OCI-LY7 (cell line): Measurements from ENCODE around the gene GATB. TPM values are rescaled to one million over a fixed set of nuclear protein-coding genes. Genes with fewer than 3 reads are reported as not detected.
"Not testable (repeated sequence)": the region's sequence is repeated elsewhere in the genome, so short reads cannot be mapped to it uniquely, and the experiment has no call there.

Experiments used
- BruUV-seq: library from RNA; stranded (reverse); fragments of 400-500 nt; replicated peaks from 2 replicates; lab custom pipeline; 2021; lab: Mats Ljungman, UMichigan
- CTCF ChIA-PET: fragments of 300-600 bp; sonication (Branson Sonifier 250); formaldehyde crosslinking; loops from one replicate; lab custom pipeline; 2022; ENCODE audit warnings: antibody characterized with exemption; ENCODE audit not compliant: unreplicated experiment; lab: Charles Lee
- POLR2A ChIA-PET: fragments of 300-600 bp; sonication (Branson Sonifier 250); formaldehyde crosslinking; loops from one replicate; lab custom pipeline; 2022; ENCODE audit warnings: antibody characterized with exemption; lab: Charles Lee
- DNase-seq: peaks from one replicate; pipeline ENCODE4 v3.0.0-alpha.2; 2015; ENCODE audit warnings: low spot score
- H2AFZ ChIP-seq: fragments of 200-600 bp; sonication (generic), shearing (Covaris generic); 2 replicates; pipeline ENCODE4 v1.6.1; 2014; ENCODE audit warnings: mild to moderate bottlenecking, antibody characterized with exemption, low read length, moderate library complexity
- H3K27ac ChIP-seq: fragments of 200-600 bp; sonication (generic); 2 replicates; pipeline ENCODE4 v1.5.1; 2014; ENCODE audit warnings: mixed run types, low read depth, mild to moderate bottlenecking, moderate library complexity, low read length, inconsistent platforms; ENCODE audit not compliant: poor library complexity, severe bottlenecking
- H3K36me3 ChIP-seq: fragments of 200-600 bp; sonication (generic); 2 replicates; pipeline ENCODE4 v1.6.1; 2014; ENCODE audit warnings: mild to moderate bottlenecking, antibody characterized with exemption, low read length, moderate library complexity, mixed read lengths; ENCODE audit not compliant: insufficient read depth
- H3K4me1 ChIP-seq: fragments of 200-600 bp; sonication (generic); 2 replicates; pipeline ENCODE4 v1.5.1; 2014; ENCODE audit warnings: mild to moderate bottlenecking, low read length; ENCODE audit not compliant: insufficient read depth, poor library complexity, severe bottlenecking
- H3K4me2 ChIP-seq: fragments of 200-600 bp; sonication (generic); 2 replicates; pipeline ENCODE4 v1.6.1; 2014; ENCODE audit warnings: mild to moderate bottlenecking, low read length
- H3K4me3 ChIP-seq: fragments of 200-600 bp; sonication (generic); 2 replicates; pipeline ENCODE4 v1.5.1; 2014; ENCODE audit warnings: mild to moderate bottlenecking, low read depth, low read length; ENCODE audit not compliant: poor library complexity, severe bottlenecking
- H3K79me2 ChIP-seq: fragments of 200-600 bp; sonication (generic); 2 replicates; pipeline ENCODE4 v1.6.1; 2016; ENCODE audit warnings: low read depth, mild to moderate bottlenecking, low read length, moderate library complexity, mixed read lengths; ENCODE audit not compliant: insufficient read depth
- H3K9me2 ChIP-seq: fragments of 200-600 bp; sonication (generic); 2 replicates; pipeline ENCODE4 v1.6.1; 2016; ENCODE audit warnings: mild to moderate bottlenecking, low read length, mixed read lengths; ENCODE audit not compliant: insufficient read depth
- H3K9me3 ChIP-seq: fragments of 200-600 bp; sonication (generic); 2 replicates; pipeline ENCODE4 v1.6.1; 2014; ENCODE audit warnings: mild to moderate bottlenecking, mixed run types, low read length, mixed read lengths
- H4K20me1 ChIP-seq: fragments of 200-600 bp; sonication (generic); 2 replicates; pipeline ENCODE4 v1.6.1; 2014; ENCODE audit warnings: mild to moderate bottlenecking, antibody characterized with exemption, low read length, moderate library complexity, mixed read lengths; ENCODE audit not compliant: insufficient read depth
- EZH2phosphoT487 ChIP-seq: fragments of 200-600 bp; sonication (generic); IDR thresholded peaks from 2 replicates; pipeline ENCODE4 v1.6.1; 2018; ENCODE audit warnings: low read depth, borderline replicate concordance, mild to moderate bottlenecking, mixed run types, antibody characterized with exemption, low read length, moderate library complexity, mixed read lengths
- intact Hi-C: fragments of 100-400 bp; cut with micrococcal nuclease; formaldehyde crosslinking; loops from one replicate; pipeline ENCODE4 v1.10.0; 2022; ENCODE audit not compliant: unreplicated experiment
- total RNA-seq, 2 experiments: library from RNA; depleted of rRNA in 1 of 2; stranded (reverse); fragments of >200 nt in 1 of 2; shearing (Covaris generic) in 1 of 2; gene quantifications; 2 replicates each; pipeline ENCODE4 v1.2.3, GENCODE V29; 2014 to 2022
- TF ChIP-seq, protein P1 (sequence below): fragments of 200-600 bp; sonication (generic); conservative IDR thresholded peaks from 2 replicates; pipeline ENCODE4 v1.5.1; 2014; ENCODE audit warnings: mild to moderate bottlenecking, antibody characterized with exemption, low read length, moderate library complexity, mixed read lengths

GATB gene
- total RNA-seq, 2 experiments from 2014 or later = 24.6 to 26.5 TPM

- TF ChIP-seq, protein P1, sequence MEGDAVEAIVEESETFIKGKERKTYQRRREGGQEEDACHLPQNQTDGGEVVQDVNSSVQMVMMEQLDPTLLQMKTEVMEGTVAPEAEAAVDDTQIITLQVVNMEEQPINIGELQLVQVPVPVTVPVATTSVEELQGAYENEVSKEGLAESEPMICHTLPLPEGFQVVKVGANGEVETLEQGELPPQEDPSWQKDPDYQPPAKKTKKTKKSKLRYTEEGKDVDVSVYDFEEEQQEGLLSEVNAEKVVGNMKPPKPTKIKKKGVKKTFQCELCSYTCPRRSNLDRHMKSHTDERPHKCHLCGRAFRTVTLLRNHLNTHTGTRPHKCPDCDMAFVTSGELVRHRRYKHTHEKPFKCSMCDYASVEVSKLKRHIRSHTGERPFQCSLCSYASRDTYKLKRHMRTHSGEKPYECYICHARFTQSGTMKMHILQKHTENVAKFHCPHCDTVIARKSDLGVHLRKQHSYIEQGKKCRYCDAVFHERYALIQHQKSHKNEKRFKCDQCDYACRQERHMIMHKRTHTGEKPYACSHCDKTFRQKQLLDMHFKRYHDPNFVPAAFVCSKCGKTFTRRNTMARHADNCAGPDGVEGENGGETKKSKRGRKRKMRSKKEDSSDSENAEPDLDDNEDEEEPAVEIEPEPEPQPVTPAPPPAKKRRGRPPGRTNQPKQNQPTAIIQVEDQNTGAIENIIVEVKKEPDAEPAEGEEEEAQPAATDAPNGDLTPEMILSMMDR = no peak
- TF ChIP-seq EZH2phosphoT487 = no peak
- ChIA-PET POLR2A (interaction anchor here (0.6 to 1.4 kb wide), 4 partner anchors 12 to 36 kb away, joined by 3 to 5 read pairs (median 4); no protein-coding TSS in a partner anchor), CTCF (no interaction called here)
These were observed 17.5 kb downstream of the GATB start for GRCh38 chr4:151743128-151743854.

GRCh38 chr4:151738720-151739517 lies 21.9 kb downstream of the GATB start:
- no peaks in the 10 kb centered on the region for H4K20me1 ChIP-seq
- H3K36me3 ChIP-seq = no peaks in the 10 kb centered on the region; the same call in 1 of the 2 replicates
- intact Hi-C loops = no loop called here
- H3K9me2 ChIP-seq = no peaks in the 10 kb centered on the region
- H3K79me2 ChIP-seq = no peaks in the 10 kb centered on the region
- H3K27ac ChIP-seq = no peak overlapping the region
- POLR2A ChIA-PET = interaction anchor here (0.5 to 0.9 kb wide), 2 partner anchors 9 to 1204 kb away, joined by 4 to 7 read pairs; no protein-coding TSS in a partner anchor
- no peak overlapping the region for H3K4me3 ChIP-seq
- no TSS peak for BruUV-seq
- DNase-seq = no peak
- no peak overlapping the region for H3K4me2 ChIP-seq
- no peaks in the 10 kb centered on the region for H3K9me3 ChIP-seq
- CTCF ChIA-PET = no interaction called here
- H2AFZ ChIP-seq = no peak overlapping the region
- no peaks in the 10 kb centered on the region for H3K4me1 ChIP-seq
- no peak for TF ChIP-seq EZH2phosphoT487
- TF ChIP-seq, protein P1 = no peak

More at GRCh38 chr4:151743128-151743854, 17.5 kb downstream of the GATB start:
- DNase-seq = no peak
- Histone ChIP-seq H2AFZ (no peak overlapping the region), H3K4me1 (no peaks in the 10 kb centered on the region), H3K4me3 (no peak overlapping the region), H3K79me2 (no peaks in the 10 kb centered on the region), H4K20me1 (no peaks in the 10 kb centered on the region), H3K9me3 (no peaks in the 10 kb centered on the region), H3K9me2 (no peaks in the 10 kb centered on the region), H3K36me3 (no peaks in the 10 kb centered on the region), H3K27ac (no peak overlapping the region), H3K4me2 (no peak overlapping the region)
- intact Hi-C loops = no loop called here
- BruUV-seq = no TSS peak

GRCh38 chr4:151736852-151737251 lies 24.0 kb downstream of the GATB start:
- DNase-seq, CTCF ChIA-PET, H3K9me2 ChIP-seq, BruUV-seq, H3K4me2 ChIP-seq, H3K4me1 ChIP-seq, intact Hi-C loops, H2AFZ ChIP-seq, H3K4me3 ChIP-seq, H3K36me3 ChIP-seq, POLR2A ChIA-PET, H4K20me1 ChIP-seq, H3K9me3 ChIP-seq, H3K79me2 ChIP-seq, H3K27ac ChIP-seq: not testable (repeated sequence)
